ENCODE measurements around the gene GPBAR1. TPM values are rescaled to one million over a fixed set of nuclear protein-coding genes. Genes with fewer than 3 reads are reported as not detected.

GPBAR1 gene
- total and polyA plus RNA-seq, 9 donors, result 0.28 to 3.8 (median 2.1) TPM

- H3K27me3 ChIP-seq, result no peaks in the 10 kb centered on the region
- intact Hi-C loops (cut with DNase I), result no loop called here
- 93 to 95% (median 93%) methylated on average over 13 of the region's 13 CpGs for WGBS, 3 donors
- H3K4me1 ChIP-seq (ENCODE audit: insufficient read depth), result no peaks in the 10 kb centered on the region
- no peaks in the 10 kb centered on the region for H3K9me3 ChIP-seq
- H3K36me3 ChIP-seq, result peaks cover 3% of the 10 kb centered on the region
- H3K4me3 ChIP-seq, result no peak overlapping the region
- no peak for DNase-seq
- TF ChIP-seq POLR2A (IDR thresholded peaks at IDR 0.05), result no peak
- TF ChIP-seq CTCF (IDR thresholded peaks at IDR 0.05), result no peak
- TF ChIP-seq EP300 (IDR thresholded peaks at IDR 0.05), result no peak
- H3K27ac ChIP-seq, result no peak overlapping the region
These were observed 11.1 kb upstream of the GPBAR1 start for GRCh38 chr2:218249691-218250090.

DNA sequence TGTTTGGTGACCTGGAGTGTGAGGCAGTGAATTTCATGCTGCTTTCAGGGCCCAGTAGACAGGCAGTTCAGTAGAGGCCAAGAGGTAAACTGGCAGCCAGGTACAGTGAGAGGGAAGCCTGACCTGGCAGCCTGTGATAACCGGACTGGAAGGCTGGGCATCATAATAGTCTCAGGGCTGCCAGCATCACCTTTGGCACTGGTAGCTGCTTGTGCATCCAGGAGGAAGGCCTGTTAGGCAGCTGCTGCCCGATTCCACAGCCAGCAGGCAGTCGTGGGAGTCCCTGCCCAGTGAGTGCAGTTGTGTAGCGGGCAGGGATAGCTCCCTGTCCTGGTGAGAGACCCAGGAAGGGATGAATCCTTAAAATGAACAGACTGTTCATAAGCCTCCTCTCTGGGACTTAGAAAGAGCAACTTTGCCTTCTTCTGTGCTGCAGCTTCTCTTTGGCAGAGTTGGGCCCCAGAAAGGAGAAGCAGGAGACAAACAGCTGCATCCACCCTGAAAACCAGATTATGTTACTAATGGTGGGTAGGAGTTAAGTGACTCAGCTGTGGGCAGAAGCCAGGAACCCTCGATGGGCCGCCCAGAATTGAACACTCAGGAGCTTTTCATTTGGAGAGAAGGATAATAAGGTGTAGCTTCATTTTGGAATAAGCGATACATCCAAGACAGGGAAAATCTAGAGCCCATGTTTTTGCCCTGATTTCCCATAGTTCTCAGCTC, 8.1 kb upstream of the GPBAR1 start:
- H3K9me3 ChIP-seq, result no peaks in the 10 kb centered on the region
- H3K4me3 ChIP-seq, result no peak overlapping the region
- DNase-seq, result no peak
- H3K27ac ChIP-seq, result no peak overlapping the region
- H3K36me3 ChIP-seq, result peaks cover 3% of the 10 kb centered on the region
- 43 to 55% (median 44%) methylated on average over 7 of the region's 7 CpGs for WGBS, 3 donors
- H3K27me3 ChIP-seq, result no peaks in the 10 kb centered on the region
- H3K4me1 ChIP-seq (ENCODE audit: insufficient read depth), result no peaks in the 10 kb centered on the region
- TF ChIP-seq CTCF (IDR thresholded peaks at IDR 0.05) (no peak), EP300 (IDR thresholded peaks at IDR 0.05) (no peak), POLR2A (IDR thresholded peaks at IDR 0.05) (no peak)
- intact Hi-C loops (cut with DNase I), result no loop called here

GRCh38 chr2:218253232-218253625, 7.6 kb upstream of the GPBAR1 start:
- no peak for TF ChIP-seq POLR2A (IDR thresholded peaks at IDR 0.05)
- TF ChIP-seq CTCF (IDR thresholded peaks at IDR 0.05), result no peak
- TF ChIP-seq EP300 (IDR thresholded peaks at IDR 0.05), result no peak
- H3K27ac ChIP-seq, result no peak overlapping the region
- intact Hi-C loops (cut with DNase I), result no loop called here
- WGBS, 3 donors, result 57 to 70% (median 60%) methylated on average over 5 of the region's 5 CpGs
- no peaks in the 10 kb centered on the region for H3K4me1 ChIP-seq (ENCODE audit: insufficient read depth)
- peaks cover 3% of the 10 kb centered on the region for H3K36me3 ChIP-seq
- H3K4me3 ChIP-seq, result no peak overlapping the region
- H3K9me3 ChIP-seq, result no peaks in the 10 kb centered on the region
- H3K27me3 ChIP-seq, result no peaks in the 10 kb centered on the region
- no peak for DNase-seq

GRCh38 chr2:218255446-218255845, 5.4 kb upstream of the GPBAR1 start:
- H3K36me3 ChIP-seq, result no peaks in the 10 kb centered on the region
- H3K4me3 ChIP-seq, result no peak overlapping the region
- intact Hi-C loops (cut with DNase I), result no loop called here
- no peaks in the 10 kb centered on the region for H3K27me3 ChIP-seq
- peaks cover 15% of the 10 kb centered on the region for H3K4me1 ChIP-seq (ENCODE audit: insufficient read depth)
- DNase-seq, result no peak
- H3K9me3 ChIP-seq, result no peaks in the 10 kb centered on the region
- H3K27ac ChIP-seq, result no peak overlapping the region
- TF ChIP-seq POLR2A (IDR thresholded peaks at IDR 0.05) (no peak), EP300 (IDR thresholded peaks at IDR 0.05) (no peak), CTCF (IDR thresholded peaks at IDR 0.05) (no peak)
- 68 to 87% (median 72%) methylated on average over 6 of the region's 6 CpGs for WGBS, 3 donors

Data from ovary (tissue), 9 donors.